Hepatocyte (in vitro differentiated cells): ENCODE measurements around the gene ZNF416.

ENCODE experiments used
- CTCF ChIP-seq: fragments of 200-600 bp; sonication (generic); IDR thresholded peaks from 2 replicates; pipeline ENCODE4 v1.5.1; 2016; ENCODE audit warnings: antibody characterized with exemption, mild to moderate bottlenecking; ENCODE audit not compliant: poor library complexity
- EZH2 ChIP-seq: fragments of 200-600 bp; sonication (generic); IDR thresholded peaks from 2 replicates; pipeline ENCODE4 v1.6.1; 2016; ENCODE audit warnings: antibody characterized with exemption, mild to moderate bottlenecking, borderline replicate concordance
- EZH2phosphoT487 ChIP-seq: fragments of 200-600 bp; sonication (generic); IDR thresholded peaks from one replicate; pipeline ENCODE4 v1.6.1; 2018; ENCODE audit warnings: antibody characterized with exemption, mild to moderate bottlenecking, low read depth, moderate library complexity; ENCODE audit not compliant: unreplicated experiment, severe bottlenecking

- TF ChIP-seq CTCF = no peak
- no peak for TF ChIP-seq EZH2
- TF ChIP-seq EZH2phosphoT487 = no peak
Measured at GRCh38 chr19:57583521-57584416, 5.1 kb upstream of the ZNF416 start, which contains the start of gene ZIK1.
